GM12878 (cell line): ENCODE results near the gene MYCT1. TPM values are rescaled to one million over a fixed set of nuclear protein-coding genes. Genes with fewer than 3 reads are reported as not detected.

ENCODE experiments used
- ATAC-seq: fragments of 200-7000 bp; cut with Tn5 transposase; 3 replicates; pipeline ENCODE4 v1.9.1; 2020; ENCODE audit warnings: mild to moderate bottlenecking, moderate library complexity
- BruUV-seq: library from RNA; stranded (reverse); fragments of 400-500 nt; replicated peaks from 2 replicates; lab custom pipeline; 2021; lab: Mats Ljungman, UMichigan
- CTCF ChIA-PET: fragments of 300-600 bp; sonication (Branson Sonifier 250); formaldehyde crosslinking; extraction: SDS; loops from one replicate; lab custom pipeline; 2021; ENCODE audit warnings: inconsistent platforms; lab: Yijun Ruan, JAX
- POLR2A ChIA-PET: fragments of 350-600 bp; formaldehyde crosslinking; extraction: SDS; loops from one replicate; lab custom pipeline; 2021; ENCODE audit warnings: inconsistent platforms; lab: Charles Lee
- RAD21 ChIA-PET: fragments of 300-600 bp; sonication (Branson Sonifier 250); formaldehyde crosslinking; loops from one replicate; lab custom pipeline; 2023; ENCODE audit warnings: antibody characterized with exemption; ENCODE audit not compliant: unreplicated experiment; lab: Charles Lee
- SMC1A ChIA-PET: fragments of 300-600 bp; sonication (Branson Sonifier 250); formaldehyde crosslinking; loops from one replicate; lab custom pipeline; 2023; ENCODE audit not compliant: unreplicated experiment, uncharacterized antibody; lab: Charles Lee
- DNase-seq: peaks from one replicate; pipeline ENCODE4 v3.0.0-alpha.2; 2011; ENCODE audit warnings: low read depth, low spot score
- FAIRE-seq: peaks from 3 replicates; lab custom pipeline; 2011; peaks lifted over from hg19 to GRCh38; lab: Jason Lieb, UNC
- H2AFZ ChIP-seq: 2 replicates; pipeline ENCODE4 v1.6.0; 2011; ENCODE audit warnings: low read depth, low read length, control low read depth; ENCODE audit not compliant: control insufficient read depth
- H3K27ac ChIP-seq: 2 replicates; pipeline ENCODE4 v1.5.1; 2011; ENCODE audit warnings: control low read depth; ENCODE audit not compliant: control insufficient read depth, insufficient read depth
- H3K27me3 ChIP-seq, 2 experiments: replicated peaks in 1 of 2; 2 replicates each; pipeline versions ENCODE4 v1.6.0 to v1.6.1; 2011; ENCODE audit warnings: low read length in 1 of 2; ENCODE audit not compliant: control insufficient read depth in 2 of 2, insufficient read depth in 2 of 2
- H3K36me3 ChIP-seq, 2 experiments: 2 replicates each; pipeline ENCODE4 v1.5.1; 2011; ENCODE audit warnings: low read length in 1 of 2; ENCODE audit not compliant: control insufficient read depth in 2 of 2, insufficient read depth in 2 of 2
- H3K4me1 ChIP-seq: 2 replicates; pipeline ENCODE4 v1.6.1; 2011; ENCODE audit warnings: mild to moderate bottlenecking, low read length, moderate library complexity, mixed read lengths; ENCODE audit not compliant: control insufficient read depth, insufficient read depth
- H3K4me2 ChIP-seq: 2 replicates; pipeline ENCODE4 v1.6.0; 2011; ENCODE audit warnings: control low read depth; ENCODE audit not compliant: control insufficient read depth, insufficient read depth
- H3K4me3 ChIP-seq: fragments of 200-600 bp; sonication (generic); 2 replicates; pipeline ENCODE4 v1.5.1; 2016
- H3K79me2 ChIP-seq: 2 replicates; pipeline ENCODE4 v1.6.0; 2011; ENCODE audit warnings: low read length; ENCODE audit not compliant: control insufficient read depth, insufficient read depth
- H3K9ac ChIP-seq: 2 replicates; pipeline ENCODE4 v1.8.0; 2011; ENCODE audit warnings: low read length, control low read depth, mixed read lengths; ENCODE audit not compliant: control insufficient read depth, insufficient read depth
- H3K9me3 ChIP-seq: replicated peaks from 3 replicates; pipeline ENCODE4 v1.5.1; 2011; ENCODE audit warnings: mild to moderate bottlenecking, low read length; ENCODE audit not compliant: control insufficient read depth, insufficient read depth
- H4K20me1 ChIP-seq: 2 replicates; pipeline ENCODE4 v1.6.0; 2011; ENCODE audit not compliant: control insufficient read depth, insufficient read depth
- MTA3 ChIP-seq: IDR thresholded peaks from 2 replicates; pipeline ENCODE4 v1.6.1; 2012; ENCODE audit warnings: low read length, inconsistent platforms, borderline replicate concordance
- RUNX3 ChIP-seq: IDR thresholded peaks from 2 replicates; pipeline ENCODE4 v1.6.1; 2012; ENCODE audit warnings: low read length, inconsistent platforms
- SMAD5 ChIP-seq: IDR thresholded peaks from 2 replicates; pipeline ENCODE4 v1.6.1; 2016; ENCODE audit warnings: antibody characterized with exemption, low read depth
- WGBS: methylation state at CpG from one replicate; pipeline ENCODE4 v1.1.6; 2016; ENCODE audit warnings: low lambda C conversion rate; ENCODE audit not compliant: insufficient replicate concordance, insufficient coverage; ENCODE audit errors: missing lambda C conversion rate; 5-methylcytosine and 5-hydroxymethylcytosine counted together
- in situ Hi-C: fragments of 300-500 bp; cut with MboI; formaldehyde crosslinking; loops from 9 replicates; pipeline ENCODE4 v1.14.3; 2018; ENCODE audit warnings: mixed read lengths
- intact Hi-C: fragments of 100-400 bp; cut with micrococcal nuclease; formaldehyde crosslinking; loops from one replicate; pipeline ENCODE4 v1.14.2; 2022; ENCODE audit not compliant: unreplicated experiment
- polyA plus RNA-seq, 11 experiments: library from polyadenylated mRNA; depleted of rRNA in 4 of 11; unstranded in 6 of 11; stranded (reverse) in 5 of 11; fragments of >200 nt; fragmentation: Nextera tagmentation in 4 of 11; fragmentation: Illumina TruSeq in 1 of 11; extraction: Ambion mirVana in 4 of 11; extraction: Trizol in 1 of 11; gene quantifications; 1 replicate in 1 of 11; 2 replicates in 10 of 11; pipeline versions ENCODE4 v1.2.1 to v1.2.3, GENCODE V29; 2011 to 2016; ENCODE audit warnings: inconsistent platforms in 2 of 11, missing spikeins in 2 of 11, low read depth in 1 of 11
- total RNA-seq, 4 experiments: library from RNA; depleted of rRNA in 3 of 4; stranded (reverse); fragments of >200 nt in 3 of 4; fragmentation: Illumina TruSeq in 1 of 4; extraction: Trizol in 1 of 4; gene quantifications; 2 replicates each; pipeline versions ENCODE4 v1.2.1 to v1.2.3, GENCODE V29; 2013 to 2021
- TF ChIP-seq, protein P1 (sequence below): IDR thresholded peaks from 2 replicates; pipeline ENCODE4 v1.6.1; 2012; ENCODE audit warnings: low read depth, low read length, improper control_type of control experiment
- TF ChIP-seq, protein P2 (sequence below): fragments of 450-650 bp; IDR thresholded peaks from 2 replicates; pipeline ENCODE4 v1.6.1; 2016; ENCODE audit warnings: mild to moderate bottlenecking
- TF ChIP-seq, protein P3 (sequence below): IDR thresholded peaks from 2 replicates; pipeline ENCODE4 v1.6.1; 2011; ENCODE audit warnings: borderline replicate concordance, low read depth, mild to moderate bottlenecking, moderate library complexity, mixed read lengths, low read length; ENCODE audit not compliant: insufficient read depth; ENCODE audit errors: extremely low read length
- TF ChIP-seq, protein P4 (sequence below): fragments of 450-650 bp; formaldehyde crosslinking; IDR thresholded peaks from 2 replicates; pipeline ENCODE4 v1.4.0; 2020; ENCODE audit warnings: mild to moderate bottlenecking, moderate library complexity
- TF ChIP-seq, protein P5 (sequence below): IDR thresholded peaks from 2 replicates; pipeline ENCODE4 v1.6.1; 2011; ENCODE audit warnings: mild to moderate bottlenecking, low read depth, low read length, moderate library complexity; ENCODE audit not compliant: insufficient replicate concordance

MYCT1 gene
- total and polyA plus RNA-seq, 10 of the 15 experiments (the other 5 are each of a cell fraction or from before 2014, with no cell fraction given) = 0.15 TPM; not detected in 9

DNA sequence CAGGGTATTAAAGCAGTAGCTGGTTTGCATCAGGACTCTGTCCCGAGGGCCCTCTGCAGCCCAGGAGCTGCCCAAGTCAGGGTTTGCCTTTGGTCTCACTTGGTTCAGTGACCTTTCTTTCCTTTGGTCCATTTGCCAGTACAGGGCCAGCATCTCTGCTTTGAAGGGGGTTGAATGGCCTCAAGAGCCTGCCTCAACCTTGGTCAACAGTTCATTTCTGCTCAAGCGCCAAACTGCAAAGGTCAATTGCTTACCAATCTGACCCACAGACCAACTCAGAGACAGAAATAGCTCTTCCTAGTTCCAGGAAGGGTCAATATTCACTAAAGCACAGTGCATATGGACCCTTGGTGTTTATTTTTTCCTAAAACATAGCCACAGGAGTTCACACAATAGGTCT is 72.3 kb downstream of the MYCT1 start:
- DNase-seq (no peak), FAIRE-seq (no peak), ATAC-seq (no peak)
- no peak overlapping the region for H3K4me3 ChIP-seq
- RAD21 ChIA-PET = no interaction called here
- in situ Hi-C loops = no loop called here
- no peaks in the 10 kb centered on the region for H3K27me3 ChIP-seq
- H3K4me2 ChIP-seq = no peak overlapping the region
- TF ChIP-seq SMAD5 = no peak
- TF ChIP-seq, protein P1, sequence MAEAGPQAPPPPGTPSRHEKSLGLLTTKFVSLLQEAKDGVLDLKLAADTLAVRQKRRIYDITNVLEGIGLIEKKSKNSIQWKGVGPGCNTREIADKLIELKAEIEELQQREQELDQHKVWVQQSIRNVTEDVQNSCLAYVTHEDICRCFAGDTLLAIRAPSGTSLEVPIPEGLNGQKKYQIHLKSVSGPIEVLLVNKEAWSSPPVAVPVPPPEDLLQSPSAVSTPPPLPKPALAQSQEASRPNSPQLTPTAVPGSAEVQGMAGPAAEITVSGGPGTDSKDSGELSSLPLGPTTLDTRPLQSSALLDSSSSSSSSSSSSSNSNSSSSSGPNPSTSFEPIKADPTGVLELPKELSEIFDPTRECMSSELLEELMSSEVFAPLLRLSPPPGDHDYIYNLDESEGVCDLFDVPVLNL = no peak
- no peak for TF ChIP-seq RUNX3
- TF ChIP-seq, protein P2, sequence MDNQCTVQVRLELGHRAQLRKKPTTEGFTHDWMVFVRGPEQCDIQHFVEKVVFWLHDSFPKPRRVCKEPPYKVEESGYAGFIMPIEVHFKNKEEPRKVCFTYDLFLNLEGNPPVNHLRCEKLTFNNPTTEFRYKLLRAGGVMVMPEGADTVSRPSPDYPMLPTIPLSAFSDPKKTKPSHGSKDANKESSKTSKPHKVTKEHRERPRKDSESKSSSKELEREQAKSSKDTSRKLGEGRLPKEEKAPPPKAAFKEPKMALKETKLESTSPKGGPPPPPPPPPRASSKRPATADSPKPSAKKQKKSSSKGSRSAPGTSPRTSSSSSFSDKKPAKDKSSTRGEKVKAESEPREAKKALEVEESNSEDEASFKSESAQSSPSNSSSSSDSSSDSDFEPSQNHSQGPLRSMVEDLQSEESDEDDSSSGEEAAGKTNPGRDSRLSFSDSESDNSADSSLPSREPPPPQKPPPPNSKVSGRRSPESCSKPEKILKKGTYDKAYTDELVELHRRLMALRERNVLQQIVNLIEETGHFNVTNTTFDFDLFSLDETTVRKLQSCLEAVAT = no peak
- TF ChIP-seq, protein P3, sequence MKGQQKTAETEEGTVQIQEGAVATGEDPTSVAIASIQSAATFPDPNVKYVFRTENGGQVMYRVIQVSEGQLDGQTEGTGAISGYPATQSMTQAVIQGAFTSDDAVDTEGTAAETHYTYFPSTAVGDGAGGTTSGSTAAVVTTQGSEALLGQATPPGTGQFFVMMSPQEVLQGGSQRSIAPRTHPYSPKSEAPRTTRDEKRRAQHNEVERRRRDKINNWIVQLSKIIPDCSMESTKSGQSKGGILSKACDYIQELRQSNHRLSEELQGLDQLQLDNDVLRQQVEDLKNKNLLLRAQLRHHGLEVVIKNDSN = no peak
- TF ChIP-seq, protein P4, sequence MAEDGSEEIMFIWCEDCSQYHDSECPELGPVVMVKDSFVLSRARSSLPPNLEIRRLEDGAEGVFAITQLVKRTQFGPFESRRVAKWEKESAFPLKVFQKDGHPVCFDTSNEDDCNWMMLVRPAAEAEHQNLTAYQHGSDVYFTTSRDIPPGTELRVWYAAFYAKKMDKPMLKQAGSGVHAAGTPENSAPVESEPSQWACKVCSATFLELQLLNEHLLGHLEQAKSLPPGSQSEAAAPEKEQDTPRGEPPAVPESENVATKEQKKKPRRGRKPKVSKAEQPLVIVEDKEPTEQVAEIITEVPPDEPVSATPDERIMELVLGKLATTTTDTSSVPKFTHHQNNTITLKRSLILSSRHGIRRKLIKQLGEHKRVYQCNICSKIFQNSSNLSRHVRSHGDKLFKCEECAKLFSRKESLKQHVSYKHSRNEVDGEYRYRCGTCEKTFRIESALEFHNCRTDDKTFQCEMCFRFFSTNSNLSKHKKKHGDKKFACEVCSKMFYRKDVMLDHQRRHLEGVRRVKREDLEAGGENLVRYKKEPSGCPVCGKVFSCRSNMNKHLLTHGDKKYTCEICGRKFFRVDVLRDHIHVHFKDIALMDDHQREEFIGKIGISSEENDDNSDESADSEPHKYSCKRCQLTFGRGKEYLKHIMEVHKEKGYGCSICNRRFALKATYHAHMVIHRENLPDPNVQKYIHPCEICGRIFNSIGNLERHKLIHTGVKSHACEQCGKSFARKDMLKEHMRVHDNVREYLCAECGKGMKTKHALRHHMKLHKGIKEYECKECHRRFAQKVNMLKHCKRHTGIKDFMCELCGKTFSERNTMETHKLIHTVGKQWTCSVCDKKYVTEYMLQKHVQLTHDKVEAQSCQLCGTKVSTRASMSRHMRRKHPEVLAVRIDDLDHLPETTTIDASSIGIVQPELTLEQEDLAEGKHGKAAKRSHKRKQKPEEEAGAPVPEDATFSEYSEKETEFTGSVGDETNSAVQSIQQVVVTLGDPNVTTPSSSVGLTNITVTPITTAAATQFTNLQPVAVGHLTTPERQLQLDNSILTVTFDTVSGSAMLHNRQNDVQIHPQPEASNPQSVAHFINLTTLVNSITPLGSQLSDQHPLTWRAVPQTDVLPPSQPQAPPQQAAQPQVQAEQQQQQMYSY (CRISPR knock-in tag) = no peak
- TF ChIP-seq, protein P5, sequence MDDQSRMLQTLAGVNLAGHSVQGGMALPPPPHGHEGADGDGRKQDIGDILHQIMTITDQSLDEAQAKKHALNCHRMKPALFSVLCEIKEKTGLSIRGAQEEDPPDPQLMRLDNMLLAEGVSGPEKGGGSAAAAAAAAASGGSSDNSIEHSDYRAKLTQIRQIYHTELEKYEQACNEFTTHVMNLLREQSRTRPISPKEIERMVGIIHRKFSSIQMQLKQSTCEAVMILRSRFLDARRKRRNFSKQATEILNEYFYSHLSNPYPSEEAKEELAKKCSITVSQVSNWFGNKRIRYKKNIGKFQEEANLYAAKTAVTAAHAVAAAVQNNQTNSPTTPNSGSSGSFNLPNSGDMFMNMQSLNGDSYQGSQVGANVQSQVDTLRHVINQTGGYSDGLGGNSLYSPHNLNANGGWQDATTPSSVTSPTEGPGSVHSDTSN = no peak
- no peak for TF ChIP-seq MTA3
- H3K9me3 ChIP-seq = no peaks in the 10 kb centered on the region
- SMC1A ChIA-PET = no interaction called here
- H3K4me1 ChIP-seq = no peaks in the 10 kb centered on the region
- 18% methylated on average over 2 of the region's 2 CpGs for WGBS
- intact Hi-C loops = no loop called here
- no peak overlapping the region for H3K27ac ChIP-seq
- no peak overlapping the region for H3K9ac ChIP-seq
- H2AFZ ChIP-seq = no peak overlapping the region
- POLR2A ChIA-PET = no interaction called here
- no peaks in the 10 kb centered on the region for H4K20me1 ChIP-seq
- CTCF ChIA-PET = no interaction called here
- BruUV-seq = no TSS peak
- H3K36me3 ChIP-seq = no peaks in the 10 kb centered on the region
- H3K79me2 ChIP-seq = no peaks in the 10 kb centered on the region
